Upper lobe of left lung (tissue), 6 donors: Measurements from ENCODE around the gene DENND1A. TPM values are rescaled to one million over a fixed set of nuclear protein-coding genes. Genes with fewer than 3 reads are reported as not detected.
A peak's percentile ranks its signal among the peaks of the same experiment; 100 is the strongest.

Source experiments
- ATAC-seq, 2 donors: fragments of 200-7000 bp; cut with Tn5 transposase; one replicate each; pipeline ENCODE4 v1.9.1; 2022; ENCODE audit warnings: mild to moderate bottlenecking in 2 of 2, moderate library complexity in 2 of 2; ENCODE audit not compliant: low FRiP score in 2 of 2
- DNase-seq, 2 donors: peaks; one replicate each; pipeline ENCODE4 v3.0.0-alpha.2; 2019 to 2020
- H3K27ac ChIP-seq, 4 donors: fragments of 200-600 bp; sonication (generic); one replicate each; pipeline ENCODE4 v1.5.1; 2016 to 2019
- H3K27me3 ChIP-seq, 4 donors: fragments of 200-600 bp; sonication (generic); one replicate each; pipeline ENCODE4 v1.5.1; 2017 to 2019
- H3K36me3 ChIP-seq, 4 donors: fragments of 200-600 bp; sonication (generic); one replicate each; pipeline ENCODE4 v1.5.1; 2016 to 2019
- H3K4me1 ChIP-seq, 4 donors: fragments of 200-600 bp; sonication (generic); one replicate each; pipeline ENCODE4 v1.5.1; 2018 to 2019
- H3K4me3 ChIP-seq, 4 donors: fragments of 200-600 bp; sonication (generic); one replicate each; pipeline ENCODE4 v1.5.1; 2017 to 2019; ENCODE audit warnings: mild to moderate bottlenecking in 2 of 4, moderate library complexity in 1 of 4
- H3K9me3 ChIP-seq, 4 donors: fragments of 200-600 bp; sonication (generic); one replicate each; pipeline ENCODE4 v1.5.1; 2018 to 2019
- CTCF ChIP-seq, 6 experiments: fragments of 450-650 bp in 4 of 6; fragments of 200-600 bp in 2 of 6; sonication (generic) in 2 of 6; IDR thresholded peaks; one replicate each; pipeline ENCODE4 v1.5.1; 2016 to 2019; ENCODE audit warnings: antibody characterized with exemption in 6 of 6
- EP300 ChIP-seq, 4 donors: sonication (generic); formaldehyde crosslinking; IDR thresholded peaks; one replicate each; pipeline ENCODE4 v1.5.1; 2017; ENCODE audit warnings: antibody characterized with exemption in 4 of 4, control low read depth in 2 of 4
- POLR2A ChIP-seq, 4 donors: fragments of 450-650 bp; IDR thresholded peaks; one replicate each; pipeline ENCODE4 v1.5.1; 2016 to 2017; ENCODE audit warnings: antibody characterized with exemption in 4 of 4, mild to moderate bottlenecking in 2 of 4
- POLR2AphosphoS5 ChIP-seq, 2 donors: sonication (generic); formaldehyde crosslinking; IDR thresholded peaks; one replicate each; pipeline ENCODE4 v1.5.1; 2017; ENCODE audit warnings: antibody characterized with exemption in 2 of 2
- WGBS, 2 donors: methylation state at CpG; one replicate each; pipeline ENCODE4 v1.1.5; 2017 to 2018; 5-methylcytosine and 5-hydroxymethylcytosine counted together
- total RNA-seq, 6 donors: library from RNA; depleted of rRNA in 4 of 6; stranded (reverse); fragments of >200 nt in 4 of 6; gene quantifications; one replicate each; pipeline versions ENCODE4 v1.1.0 to v1.2.1, GENCODE V29; 2016 to 2021
- donor health status: DM: no; HTN: no; CAD: no; lungs with moderate emphysema.
- donor health status: DM: no; HTN: yes; CAD: no; lungs with severe emphysema.

DENND1A gene
- total RNA-seq, 6 donors from 2014 or later, result 9.8 to 46.1 (median 16.0) TPM

GRCh38 chr9:123571240-123571639 is 358.7 kb downstream of the DENND1A start:
- TF ChIP-seq POLR2A (IDR thresholded peaks at IDR 0.05) (no peak), EP300 (IDR thresholded peaks at IDR 0.05) (no peak), POLR2AphosphoS5 (IDR thresholded peaks at IDR 0.05) (no peak), CTCF (IDR thresholded peaks at IDR 0.05) (no peak)
- peaks cover 0 to 2% (median 0%) of the 10 kb centered on the region in 4 donors for H3K9me3 ChIP-seq
- H3K36me3 ChIP-seq, result no peaks in the 10 kb centered on the region
- no peak overlapping the region for H3K27ac ChIP-seq
- ATAC-seq (no peak), DNase-seq (no peak)
- peaks cover 0 to 5% (median 0%) of the 10 kb centered on the region in 4 donors for H3K4me1 ChIP-seq
- WGBS, 2 donors, result 79 to 88% methylated on average over 2 of the region's 2 CpGs
- H3K27me3 ChIP-seq, result no peaks in the 10 kb centered on the region
- no peak overlapping the region for H3K4me3 ChIP-seq

- H3K27ac ChIP-seq, result no peak overlapping the region
- ATAC-seq, result peak in 1 of 2 donors; percentile 65
- WGBS, 2 donors, result 45 to 50% methylated on average over 17 of the region's 17 CpGs
- no peaks in the 10 kb centered on the region for H3K27me3 ChIP-seq
- TF ChIP-seq EP300 (IDR thresholded peaks at IDR 0.05) (no peak), CTCF (IDR thresholded peaks at IDR 0.05) (no peak)
- no peaks in the 10 kb centered on the region for H3K36me3 ChIP-seq
- peaks cover 0 to 5% (median 0%) of the 10 kb centered on the region in 4 donors for H3K4me1 ChIP-seq
- no peak overlapping the region for H3K4me3 ChIP-seq
- DNase-seq, result no peak
- no peaks in the 10 kb centered on the region for H3K9me3 ChIP-seq
Measured at GRCh38 chr9:123568691-123569688, 360.9 kb downstream of the DENND1A start.

GRCh38 chr9:123567013-123567412 is 362.9 kb downstream of the DENND1A start:
- no peak for ATAC-seq

GRCh38 chr9:123564652-123565051 is 365.3 kb downstream of the DENND1A start:
- WGBS, 2 donors, result 93 to 94% methylated on average over 1 of the region's 1 CpG
- Histone ChIP-seq H3K4me1 (peaks cover 0 to 5% (median 0%) of the 10 kb centered on the region in 4 donors), H3K9me3 (no peaks in the 10 kb centered on the region), H3K4me3 (no peak overlapping the region), H3K27me3 (no peaks in the 10 kb centered on the region), H3K36me3 (no peaks in the 10 kb centered on the region), H3K27ac (no peak overlapping the region)
- DNase-seq (no peak), ATAC-seq (no peak)
- TF ChIP-seq CTCF (IDR thresholded peaks at IDR 0.05) (no peak), POLR2A (IDR thresholded peaks at IDR 0.05) (no peak), EP300 (IDR thresholded peaks at IDR 0.05) (no peak), POLR2AphosphoS5 (IDR thresholded peaks at IDR 0.05) (no peak)

More at GRCh38 chr9:123567013-123567412, 362.9 kb downstream of the DENND1A start:
- Histone ChIP-seq H3K4me3 (no peak overlapping the region), H3K27ac (no peak overlapping the region), H3K4me1 (peaks cover 0 to 5% (median 0%) of the 10 kb centered on the region in 4 donors), H3K27me3 (no peaks in the 10 kb centered on the region), H3K36me3 (no peaks in the 10 kb centered on the region), H3K9me3 (no peaks in the 10 kb centered on the region)
- 85 to 92% methylated on average over 3 of the region's 3 CpGs for WGBS, 2 donors
- TF ChIP-seq CTCF (IDR thresholded peaks at IDR 0.05), result no peak
- TF ChIP-seq EP300 (IDR thresholded peaks at IDR 0.05), result no peak
- no peak for TF ChIP-seq POLR2AphosphoS5 (IDR thresholded peaks at IDR 0.05)
- TF ChIP-seq POLR2A (IDR thresholded peaks at IDR 0.05), result no peak
- DNase-seq, result no peak
